Kidney epithelial cell (primary cell): ENCODE measurements around the gene PKD2L1. TPM values are rescaled to one million over a fixed set of nuclear protein-coding genes. Genes with fewer than 3 reads are reported as not detected.

Experiments
- DNase-seq: peaks from one replicate; pipeline ENCODE4 v3.0.0-alpha.2; 2010; ENCODE audit warnings: low read depth
- H3K27me3 ChIP-seq: 2 replicates; pipeline ENCODE4 v1.6.0; 2011; ENCODE audit warnings: low read length; ENCODE audit not compliant: control insufficient read depth, insufficient read depth
- H3K36me3 ChIP-seq: 2 replicates; pipeline ENCODE4 v1.5.1; 2011; ENCODE audit warnings: low read length; ENCODE audit not compliant: control insufficient read depth, insufficient read depth
- H3K4me3 ChIP-seq: 2 replicates; pipeline ENCODE4 v1.5.1; 2011; ENCODE audit warnings: low read depth, mild to moderate bottlenecking, control low read depth, low read length
- total RNA-seq: library from RNA; depleted of rRNA; stranded (reverse); fragments of >200 nt; gene quantifications from 2 replicates; pipeline ENCODE4 v1.2.3, GENCODE V29; 2015
- TF ChIP-seq, protein P1 (sequence below): IDR thresholded peaks from 2 replicates; pipeline ENCODE4 v1.5.1; 2011; ENCODE audit warnings: mild to moderate bottlenecking, moderate library complexity, low read length, control low read depth, inconsistent platforms; ENCODE audit not compliant: insufficient read depth, poor library complexity, severe bottlenecking

The PKD2L1 gene
- total RNA-seq, 1 donor from 2014 or later: not detected

DNA sequence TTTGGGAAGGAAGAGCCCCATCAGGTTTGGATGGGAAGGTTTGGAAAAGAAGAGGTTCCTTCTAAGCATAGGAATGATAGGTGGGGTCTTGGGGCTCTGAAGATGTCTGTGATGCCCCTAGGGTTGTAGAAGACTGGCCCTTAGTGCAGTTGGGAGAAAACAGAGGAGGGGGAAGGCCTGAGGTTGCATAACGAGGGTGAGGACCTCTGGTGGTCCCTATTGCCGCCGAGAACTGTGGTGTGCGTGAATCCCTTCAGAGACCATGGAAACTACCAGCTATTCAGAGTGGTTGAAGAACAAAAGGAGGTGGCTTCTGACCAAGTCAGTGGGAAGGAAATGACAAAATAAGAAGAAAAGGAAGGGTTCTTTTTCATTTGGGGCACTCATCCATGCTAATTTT, 3.1 kb upstream of the PKD2L1 start:
- Histone ChIP-seq H3K27me3 (peaks cover 36% of the 10 kb centered on the region), H3K36me3 (no peaks in the 10 kb centered on the region), H3K4me3 (no peak overlapping the region)
- TF ChIP-seq, protein P1, sequence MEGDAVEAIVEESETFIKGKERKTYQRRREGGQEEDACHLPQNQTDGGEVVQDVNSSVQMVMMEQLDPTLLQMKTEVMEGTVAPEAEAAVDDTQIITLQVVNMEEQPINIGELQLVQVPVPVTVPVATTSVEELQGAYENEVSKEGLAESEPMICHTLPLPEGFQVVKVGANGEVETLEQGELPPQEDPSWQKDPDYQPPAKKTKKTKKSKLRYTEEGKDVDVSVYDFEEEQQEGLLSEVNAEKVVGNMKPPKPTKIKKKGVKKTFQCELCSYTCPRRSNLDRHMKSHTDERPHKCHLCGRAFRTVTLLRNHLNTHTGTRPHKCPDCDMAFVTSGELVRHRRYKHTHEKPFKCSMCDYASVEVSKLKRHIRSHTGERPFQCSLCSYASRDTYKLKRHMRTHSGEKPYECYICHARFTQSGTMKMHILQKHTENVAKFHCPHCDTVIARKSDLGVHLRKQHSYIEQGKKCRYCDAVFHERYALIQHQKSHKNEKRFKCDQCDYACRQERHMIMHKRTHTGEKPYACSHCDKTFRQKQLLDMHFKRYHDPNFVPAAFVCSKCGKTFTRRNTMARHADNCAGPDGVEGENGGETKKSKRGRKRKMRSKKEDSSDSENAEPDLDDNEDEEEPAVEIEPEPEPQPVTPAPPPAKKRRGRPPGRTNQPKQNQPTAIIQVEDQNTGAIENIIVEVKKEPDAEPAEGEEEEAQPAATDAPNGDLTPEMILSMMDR: no peak
- no peak for DNase-seq

DNA sequence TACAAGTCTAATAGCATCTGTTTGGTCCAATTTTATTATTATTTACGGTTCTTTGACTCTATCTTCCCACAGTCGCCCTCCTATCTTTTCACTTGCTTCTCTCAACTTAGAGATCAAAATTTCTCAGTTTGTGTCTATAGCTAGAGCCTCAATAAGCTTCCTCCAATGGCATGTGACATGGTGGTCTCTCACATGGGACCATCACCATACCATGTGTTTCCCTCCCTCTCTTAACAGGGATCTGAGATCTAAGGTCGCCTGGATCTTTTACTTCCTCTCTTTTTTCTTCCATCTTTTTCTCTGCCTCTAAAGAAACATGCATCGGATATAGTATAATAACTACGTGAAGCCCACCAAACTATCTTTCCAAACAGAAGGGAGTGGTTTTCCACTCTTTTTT, 1.8 kb downstream of the PKD2L1 start:
- Histone ChIP-seq H3K36me3 (no peaks in the 10 kb centered on the region), H3K4me3 (no peak overlapping the region), H3K27me3 (peaks cover 33% of the 10 kb centered on the region)
- no peak for DNase-seq
- TF ChIP-seq, protein P1: no peak

DNA sequence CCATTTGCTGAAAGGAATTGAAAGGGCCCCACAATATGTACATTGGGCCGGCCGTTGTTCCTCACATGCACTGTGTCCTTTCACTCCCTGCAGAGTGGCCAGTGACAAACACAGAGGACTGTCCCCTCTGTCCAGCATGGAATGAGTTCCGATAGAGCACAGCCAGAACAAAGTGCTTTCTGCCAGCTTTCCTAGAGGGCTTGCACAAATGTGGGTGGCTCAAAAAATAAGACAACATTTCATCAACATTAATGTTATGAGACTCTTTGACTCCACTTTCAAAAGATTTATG, 2.4 kb downstream of the PKD2L1 start:
- TF ChIP-seq, protein P1: no peak
- no peak overlapping the region for H3K4me3 ChIP-seq
- H3K27me3 ChIP-seq: peaks cover 31% of the 10 kb centered on the region
- no peak for DNase-seq
- no peaks in the 10 kb centered on the region for H3K36me3 ChIP-seq

DNA sequence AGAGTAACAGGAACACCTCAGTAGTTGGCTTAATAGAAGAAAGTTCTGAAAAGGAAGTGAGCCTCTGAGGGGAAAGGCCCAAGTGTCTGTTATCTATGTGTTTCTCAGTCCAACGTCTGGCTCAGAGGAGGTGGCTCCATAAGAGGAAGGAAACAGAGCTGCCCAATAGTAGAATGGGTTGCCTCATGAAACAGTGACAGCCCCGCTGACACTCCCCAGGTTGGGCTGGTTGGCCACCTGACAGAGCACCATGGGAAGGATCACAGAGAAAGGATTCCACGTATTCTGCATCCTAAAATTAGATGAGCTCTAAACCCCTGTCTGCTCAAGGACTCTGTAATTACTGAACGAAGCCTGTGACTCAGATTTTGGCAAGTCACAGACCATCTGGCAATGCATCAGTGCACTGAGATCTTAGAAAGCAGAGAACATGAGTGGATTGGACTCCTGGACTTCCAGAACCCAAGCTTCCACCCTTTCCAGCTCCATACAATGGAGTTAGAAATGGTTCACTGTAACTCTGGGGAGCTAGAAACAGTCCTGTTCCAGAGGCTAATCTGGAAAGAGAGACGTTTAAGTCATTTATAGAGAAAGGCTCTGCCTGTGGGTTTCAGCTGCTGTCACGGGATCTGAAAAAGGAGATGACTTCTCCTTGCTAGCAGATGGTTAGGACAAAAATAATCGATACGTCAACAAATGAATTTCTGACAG, 2.9 kb downstream of the PKD2L1 start:
- Histone ChIP-seq H3K4me3 (no peak overlapping the region), H3K36me3 (no peaks in the 10 kb centered on the region), H3K27me3 (peaks cover 31% of the 10 kb centered on the region)
- DNase-seq: no peak
- TF ChIP-seq, protein P1: no peak

DNA sequence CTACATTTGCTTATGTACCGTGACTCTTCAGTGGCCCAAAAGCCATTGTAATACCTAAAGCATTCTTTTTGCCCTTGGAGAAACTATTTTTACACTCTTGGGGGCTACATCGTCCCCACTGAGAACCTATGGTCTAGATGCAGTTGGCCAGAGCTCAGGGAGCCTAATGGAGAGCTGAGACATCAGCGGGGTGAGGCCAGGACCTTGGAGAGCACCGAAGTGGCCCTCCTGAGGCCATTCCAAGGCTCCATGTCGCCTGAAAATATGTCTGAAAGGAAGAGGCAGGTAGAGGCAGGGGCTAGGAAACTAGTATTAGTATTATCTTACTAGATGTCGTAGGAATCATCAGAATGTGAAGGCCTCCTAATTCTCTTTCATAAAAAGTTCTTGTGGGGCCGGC, 4.9 kb downstream of the PKD2L1 start:
- TF ChIP-seq, protein P1: no peak
- DNase-seq: no peak
- H3K27me3 ChIP-seq: peaks cover 17% of the 10 kb centered on the region

More for the DNA sequence above, 4.9 kb downstream of the PKD2L1 start:
- Histone ChIP-seq H3K4me3 (no peak overlapping the region), H3K36me3 (no peaks in the 10 kb centered on the region)
